ENCODE measurements around the gene COMTD1.
A peak's percentile ranks its signal among the peaks of the same experiment; 100 is the strongest.
"Not testable (repeated sequence)": the region's sequence is repeated elsewhere in the genome, so short reads cannot be mapped to it uniquely, and the experiment has no call there.

COMTD1 gene

DNA sequence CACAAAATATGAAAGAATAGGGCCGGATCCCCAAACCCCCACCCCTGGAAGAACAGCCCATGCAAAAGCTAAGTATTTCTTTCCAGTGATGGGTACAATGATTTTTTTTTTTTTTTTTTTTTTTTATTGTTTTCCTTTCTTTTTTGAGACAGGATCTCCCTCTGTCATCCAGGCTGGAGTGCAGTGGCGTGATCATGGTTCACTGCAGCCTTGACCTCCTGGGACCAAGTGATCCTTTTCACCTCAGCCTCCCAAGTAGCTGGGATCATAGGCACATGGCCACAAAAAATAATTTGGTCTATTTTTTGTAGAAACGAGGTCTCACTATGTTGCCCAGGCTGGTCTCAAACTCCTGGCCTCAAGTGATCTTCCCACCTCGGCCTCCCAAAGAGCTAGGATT is 41.1 kb downstream of the COMTD1 start:
- DNase-seq (ENCODE audit: low read depth), result not testable (repeated sequence)

- no peak for DNase-seq (ENCODE audit: low read depth)
These were observed 43.8 kb downstream of the COMTD1 start for GRCh38 chr10:75191821-75192568.

DNA sequence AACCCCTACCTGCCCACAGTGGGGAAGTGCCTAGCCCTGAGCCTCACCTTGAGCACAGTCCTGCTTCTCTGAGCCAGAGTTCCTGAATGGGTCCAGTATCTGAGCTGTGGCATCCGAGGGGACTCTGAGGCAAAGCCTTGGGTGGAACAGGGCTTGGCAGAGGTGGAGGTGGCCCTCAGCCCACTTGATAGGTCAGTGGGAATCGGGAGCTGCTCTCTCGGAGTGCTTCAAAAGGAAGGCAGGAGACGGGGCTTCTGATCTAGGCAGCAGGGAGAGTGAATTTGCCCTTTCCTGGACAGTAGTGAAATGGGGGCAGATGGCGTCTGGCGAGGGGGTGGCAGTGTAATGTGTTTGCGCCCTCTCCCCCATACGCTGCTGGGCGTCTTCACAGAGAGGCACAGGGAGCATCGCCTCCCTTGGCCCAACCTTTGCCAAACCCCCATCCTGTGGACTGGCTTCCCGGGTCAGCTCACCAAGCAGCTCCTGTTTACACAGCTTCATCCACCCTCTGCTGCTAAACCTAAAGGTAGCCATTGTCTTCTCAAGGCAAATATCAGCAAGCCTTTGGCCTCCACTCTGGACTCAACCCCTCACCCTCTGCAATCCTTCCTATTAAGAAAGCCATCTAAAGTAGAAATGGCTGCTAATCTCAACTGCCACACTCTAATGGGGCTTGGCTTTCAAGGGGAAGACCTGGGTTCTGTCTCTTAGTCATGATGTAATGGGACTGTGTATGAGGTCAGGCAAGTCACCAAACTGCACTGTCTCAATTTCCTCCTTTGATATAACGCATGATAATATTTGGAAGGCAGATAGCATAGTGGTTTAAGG is 46.3 kb downstream of the COMTD1 start:
- no peak for DNase-seq (ENCODE audit: low read depth)

DNA sequence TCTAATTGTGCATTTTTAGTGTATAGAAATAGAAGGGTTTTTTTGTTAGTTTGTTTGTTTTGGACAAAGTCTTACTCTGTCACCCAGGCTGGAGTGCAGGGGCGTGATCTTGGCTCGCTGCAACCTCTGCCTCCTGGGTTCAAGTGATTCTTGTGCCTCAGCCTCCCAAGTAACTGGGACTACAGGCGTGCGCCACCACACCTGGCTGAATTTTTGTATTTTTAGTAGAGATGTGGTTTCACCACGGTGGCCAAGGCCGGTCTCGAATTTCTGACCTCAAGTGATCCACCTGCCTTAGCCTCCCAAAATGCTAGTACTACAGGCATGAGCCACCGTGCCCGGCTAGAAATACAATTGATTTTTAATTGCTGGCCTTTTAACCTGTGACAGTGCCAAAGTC is 47.2 kb downstream of the COMTD1 start:
- DNase-seq (ENCODE audit: low read depth), result not testable (repeated sequence)

GRCh38 chr10:75187961-75188426 is 47.8 kb downstream of the COMTD1 start:
- peak; percentile 43 for DNase-seq (ENCODE audit: low read depth)

DNA sequence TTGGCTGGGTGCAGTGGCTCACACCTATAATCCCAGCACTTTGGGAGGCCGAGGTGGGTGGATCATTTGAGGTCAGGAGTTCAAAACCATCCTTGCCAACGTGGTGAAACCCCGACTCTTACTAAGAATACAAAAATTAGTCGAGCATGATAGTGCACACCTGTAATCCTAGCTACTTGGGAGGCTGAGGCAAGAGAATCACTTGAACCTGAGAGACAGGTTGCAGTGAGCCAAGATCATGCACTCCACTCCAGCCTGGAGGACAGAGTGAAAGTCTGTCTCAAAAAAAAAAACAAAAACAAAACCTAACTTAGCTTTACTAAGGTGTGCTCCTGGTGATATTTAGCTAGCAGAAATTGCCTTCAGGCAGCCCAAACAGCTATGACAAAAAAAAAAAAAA is 49.4 kb downstream of the COMTD1 start:
- DNase-seq (ENCODE audit: low read depth), result no peak
